OCI-LY7 (cell line): ENCODE data around the gene KIAA1549. TPM values are rescaled to one million over a fixed set of nuclear protein-coding genes. Genes with fewer than 3 reads are reported as not detected.
"Not testable (repeated sequence)": the region's sequence is repeated elsewhere in the genome, so short reads cannot be mapped to it uniquely, and the experiment has no call there.

ENCODE experiments used
- BruUV-seq: library from RNA; stranded (reverse); fragments of 400-500 nt; replicated peaks from 2 replicates; lab custom pipeline; 2021; lab: Mats Ljungman, UMichigan
- CTCF ChIA-PET: fragments of 300-600 bp; sonication (Branson Sonifier 250); formaldehyde crosslinking; loops from one replicate; lab custom pipeline; 2022; ENCODE audit warnings: antibody characterized with exemption; ENCODE audit not compliant: unreplicated experiment; lab: Charles Lee
- POLR2A ChIA-PET: fragments of 300-600 bp; sonication (Branson Sonifier 250); formaldehyde crosslinking; loops from one replicate; lab custom pipeline; 2022; ENCODE audit warnings: antibody characterized with exemption; lab: Charles Lee
- DNase-seq: peaks from one replicate; pipeline ENCODE4 v3.0.0-alpha.2; 2015; ENCODE audit warnings: low spot score
- H2AFZ ChIP-seq: fragments of 200-600 bp; sonication (generic), shearing (Covaris generic); 2 replicates; pipeline ENCODE4 v1.6.1; 2014; ENCODE audit warnings: mild to moderate bottlenecking, antibody characterized with exemption, low read length, moderate library complexity
- H3K27ac ChIP-seq: fragments of 200-600 bp; sonication (generic); 2 replicates; pipeline ENCODE4 v1.5.1; 2014; ENCODE audit warnings: mixed run types, low read depth, mild to moderate bottlenecking, moderate library complexity, low read length, inconsistent platforms; ENCODE audit not compliant: poor library complexity, severe bottlenecking
- H3K36me3 ChIP-seq: fragments of 200-600 bp; sonication (generic); 2 replicates; pipeline ENCODE4 v1.6.1; 2014; ENCODE audit warnings: mild to moderate bottlenecking, antibody characterized with exemption, low read length, moderate library complexity, mixed read lengths; ENCODE audit not compliant: insufficient read depth
- H3K4me1 ChIP-seq: fragments of 200-600 bp; sonication (generic); 2 replicates; pipeline ENCODE4 v1.5.1; 2014; ENCODE audit warnings: mild to moderate bottlenecking, low read length; ENCODE audit not compliant: insufficient read depth, poor library complexity, severe bottlenecking
- H3K4me2 ChIP-seq: fragments of 200-600 bp; sonication (generic); 2 replicates; pipeline ENCODE4 v1.6.1; 2014; ENCODE audit warnings: mild to moderate bottlenecking, low read length
- H3K4me3 ChIP-seq: fragments of 200-600 bp; sonication (generic); 2 replicates; pipeline ENCODE4 v1.5.1; 2014; ENCODE audit warnings: mild to moderate bottlenecking, low read depth, low read length; ENCODE audit not compliant: poor library complexity, severe bottlenecking
- H3K79me2 ChIP-seq: fragments of 200-600 bp; sonication (generic); 2 replicates; pipeline ENCODE4 v1.6.1; 2016; ENCODE audit warnings: low read depth, mild to moderate bottlenecking, low read length, moderate library complexity, mixed read lengths; ENCODE audit not compliant: insufficient read depth
- H3K9me2 ChIP-seq: fragments of 200-600 bp; sonication (generic); 2 replicates; pipeline ENCODE4 v1.6.1; 2016; ENCODE audit warnings: mild to moderate bottlenecking, low read length, mixed read lengths; ENCODE audit not compliant: insufficient read depth
- H3K9me3 ChIP-seq: fragments of 200-600 bp; sonication (generic); 2 replicates; pipeline ENCODE4 v1.6.1; 2014; ENCODE audit warnings: mild to moderate bottlenecking, mixed run types, low read length, mixed read lengths
- H4K20me1 ChIP-seq: fragments of 200-600 bp; sonication (generic); 2 replicates; pipeline ENCODE4 v1.6.1; 2014; ENCODE audit warnings: mild to moderate bottlenecking, antibody characterized with exemption, low read length, moderate library complexity, mixed read lengths; ENCODE audit not compliant: insufficient read depth
- EZH2phosphoT487 ChIP-seq: fragments of 200-600 bp; sonication (generic); IDR thresholded peaks from 2 replicates; pipeline ENCODE4 v1.6.1; 2018; ENCODE audit warnings: low read depth, borderline replicate concordance, mild to moderate bottlenecking, mixed run types, antibody characterized with exemption, low read length, moderate library complexity, mixed read lengths
- intact Hi-C: fragments of 100-400 bp; cut with micrococcal nuclease; formaldehyde crosslinking; loops from one replicate; pipeline ENCODE4 v1.10.0; 2022; ENCODE audit not compliant: unreplicated experiment
- total RNA-seq, 2 experiments: library from RNA; depleted of rRNA in 1 of 2; stranded (reverse); fragments of >200 nt in 1 of 2; shearing (Covaris generic) in 1 of 2; gene quantifications; 2 replicates each; pipeline ENCODE4 v1.2.3, GENCODE V29; 2014 to 2022
- TF ChIP-seq, protein P1 (sequence below): fragments of 200-600 bp; sonication (generic); conservative IDR thresholded peaks from 2 replicates; pipeline ENCODE4 v1.5.1; 2014; ENCODE audit warnings: mild to moderate bottlenecking, antibody characterized with exemption, low read length, moderate library complexity, mixed read lengths

Gene KIAA1549
- total RNA-seq, 2 experiments from 2014 or later = 0.03 to 3.0 TPM

- Histone ChIP-seq H2AFZ (no peak overlapping the region), H3K36me3 (no peaks in the 10 kb centered on the region), H3K9me3 (no peaks in the 10 kb centered on the region), H3K79me2 (no peaks in the 10 kb centered on the region), H3K4me1 (no peaks in the 10 kb centered on the region), H3K9me2 (no peaks in the 10 kb centered on the region), H4K20me1 (no peaks in the 10 kb centered on the region), H3K27ac (no peak overlapping the region), H3K4me2 (no peak overlapping the region), H3K4me3 (no peak overlapping the region)
- BruUV-seq = no TSS peak
- POLR2A ChIA-PET = interaction anchor here (0.7 kb wide), 1 partner anchor 185 kb away, joined by 3 read pairs; no protein-coding TSS in a partner anchor
- CTCF ChIA-PET = no interaction called here
- intact Hi-C loops = no loop called here
- DNase-seq = no peak
- no peak for TF ChIP-seq EZH2phosphoT487
- TF ChIP-seq, protein P1, sequence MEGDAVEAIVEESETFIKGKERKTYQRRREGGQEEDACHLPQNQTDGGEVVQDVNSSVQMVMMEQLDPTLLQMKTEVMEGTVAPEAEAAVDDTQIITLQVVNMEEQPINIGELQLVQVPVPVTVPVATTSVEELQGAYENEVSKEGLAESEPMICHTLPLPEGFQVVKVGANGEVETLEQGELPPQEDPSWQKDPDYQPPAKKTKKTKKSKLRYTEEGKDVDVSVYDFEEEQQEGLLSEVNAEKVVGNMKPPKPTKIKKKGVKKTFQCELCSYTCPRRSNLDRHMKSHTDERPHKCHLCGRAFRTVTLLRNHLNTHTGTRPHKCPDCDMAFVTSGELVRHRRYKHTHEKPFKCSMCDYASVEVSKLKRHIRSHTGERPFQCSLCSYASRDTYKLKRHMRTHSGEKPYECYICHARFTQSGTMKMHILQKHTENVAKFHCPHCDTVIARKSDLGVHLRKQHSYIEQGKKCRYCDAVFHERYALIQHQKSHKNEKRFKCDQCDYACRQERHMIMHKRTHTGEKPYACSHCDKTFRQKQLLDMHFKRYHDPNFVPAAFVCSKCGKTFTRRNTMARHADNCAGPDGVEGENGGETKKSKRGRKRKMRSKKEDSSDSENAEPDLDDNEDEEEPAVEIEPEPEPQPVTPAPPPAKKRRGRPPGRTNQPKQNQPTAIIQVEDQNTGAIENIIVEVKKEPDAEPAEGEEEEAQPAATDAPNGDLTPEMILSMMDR = no peak
Observed at GRCh38 chr7:138941545-138941944, 39.6 kb downstream of the KIAA1549 start.

DNA sequence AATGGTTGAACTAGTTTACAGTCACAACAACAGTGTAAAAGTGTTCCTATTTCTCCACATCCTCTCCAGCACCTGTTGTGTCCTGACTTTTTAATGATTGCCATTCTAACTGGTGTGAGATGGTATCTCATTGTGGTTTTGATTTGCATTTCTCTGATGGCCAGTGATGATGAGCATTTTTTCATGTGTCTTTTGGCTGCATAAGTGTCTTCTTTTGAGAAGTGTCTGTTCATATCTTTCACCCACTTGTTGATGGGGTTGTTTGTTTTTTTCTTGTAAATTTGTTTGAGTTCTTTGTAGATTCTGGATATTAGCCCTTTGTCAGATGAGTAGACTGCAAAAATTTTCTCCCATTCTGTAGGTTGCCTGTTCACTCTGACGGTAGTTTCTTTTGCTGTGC, 40.6 kb downstream of the KIAA1549 start:
- H2AFZ ChIP-seq, H3K27ac ChIP-seq, H4K20me1 ChIP-seq, H3K79me2 ChIP-seq, CTCF ChIA-PET, H3K4me2 ChIP-seq, DNase-seq, BruUV-seq, H3K9me3 ChIP-seq, H3K9me2 ChIP-seq, H3K4me3 ChIP-seq, POLR2A ChIA-PET, intact Hi-C loops, H3K36me3 ChIP-seq, H3K4me1 ChIP-seq: not testable (repeated sequence)

GRCh38 chr7:138937484-138937883, 43.7 kb downstream of the KIAA1549 start:
- H3K4me2 ChIP-seq = no peak overlapping the region
- no peaks in the 10 kb centered on the region for H3K4me1 ChIP-seq
- no peaks in the 10 kb centered on the region for H3K36me3 ChIP-seq
- ChIA-PET POLR2A (interaction anchor here (0.5 kb wide), 1 partner anchor 1578 kb away, joined by 6 read pairs; no protein-coding TSS in a partner anchor), CTCF (no interaction called here)
- H3K4me3 ChIP-seq = no peak overlapping the region
- no peak for DNase-seq
- no peaks in the 10 kb centered on the region for H3K9me2 ChIP-seq
- H4K20me1 ChIP-seq = no peaks in the 10 kb centered on the region
- no TSS peak for BruUV-seq
- TF ChIP-seq, protein P1 = no peak
- no peak for TF ChIP-seq EZH2phosphoT487
- H3K79me2 ChIP-seq = no peaks in the 10 kb centered on the region
- H3K9me3 ChIP-seq = no peaks in the 10 kb centered on the region
- no peak overlapping the region for H2AFZ ChIP-seq
- intact Hi-C loops = no loop called here
- no peak overlapping the region for H3K27ac ChIP-seq
